Epithelial cell of esophagus (primary cell): ENCODE results near the gene PLPP2.

Experiments used
- DNase-seq: peaks from one replicate; pipeline ENCODE4 v3.0.0; 2010; ENCODE audit warnings: low read depth
- H3K4me3 ChIP-seq: 2 replicates; pipeline ENCODE4 v1.5.1; 2011; ENCODE audit warnings: mild to moderate bottlenecking, low read length, control low read depth
- TF ChIP-seq, protein P1 (sequence below): IDR thresholded peaks from 2 replicates; pipeline ENCODE4 v1.5.1; 2011; ENCODE audit warnings: low read depth, mild to moderate bottlenecking, low read length, control low read depth, inconsistent platforms; ENCODE audit not compliant: insufficient read depth; ENCODE audit errors: missing control alignments

Gene PLPP2

DNA sequence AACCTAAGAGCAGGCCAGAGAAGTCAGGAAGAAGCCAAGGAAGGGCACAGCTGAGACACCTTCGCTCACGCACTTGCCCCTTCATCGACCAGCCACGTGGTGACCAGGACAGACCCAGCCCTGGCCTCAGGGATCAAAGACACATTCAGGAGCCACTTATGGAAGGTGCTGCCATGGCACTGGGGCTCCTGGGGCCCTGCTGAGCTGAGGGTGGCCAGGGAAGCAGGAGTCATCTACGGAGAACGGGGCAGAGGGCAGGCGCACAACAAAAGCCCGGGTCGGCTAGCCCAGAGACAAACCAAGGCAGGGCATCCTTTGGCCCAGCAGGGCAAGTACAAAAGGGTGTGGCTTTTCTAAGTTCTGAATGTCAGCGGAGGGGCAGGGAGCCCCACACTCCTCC is 2.3 kb downstream of the PLPP2 start:
- no peak for DNase-seq
- TF ChIP-seq, protein P1, sequence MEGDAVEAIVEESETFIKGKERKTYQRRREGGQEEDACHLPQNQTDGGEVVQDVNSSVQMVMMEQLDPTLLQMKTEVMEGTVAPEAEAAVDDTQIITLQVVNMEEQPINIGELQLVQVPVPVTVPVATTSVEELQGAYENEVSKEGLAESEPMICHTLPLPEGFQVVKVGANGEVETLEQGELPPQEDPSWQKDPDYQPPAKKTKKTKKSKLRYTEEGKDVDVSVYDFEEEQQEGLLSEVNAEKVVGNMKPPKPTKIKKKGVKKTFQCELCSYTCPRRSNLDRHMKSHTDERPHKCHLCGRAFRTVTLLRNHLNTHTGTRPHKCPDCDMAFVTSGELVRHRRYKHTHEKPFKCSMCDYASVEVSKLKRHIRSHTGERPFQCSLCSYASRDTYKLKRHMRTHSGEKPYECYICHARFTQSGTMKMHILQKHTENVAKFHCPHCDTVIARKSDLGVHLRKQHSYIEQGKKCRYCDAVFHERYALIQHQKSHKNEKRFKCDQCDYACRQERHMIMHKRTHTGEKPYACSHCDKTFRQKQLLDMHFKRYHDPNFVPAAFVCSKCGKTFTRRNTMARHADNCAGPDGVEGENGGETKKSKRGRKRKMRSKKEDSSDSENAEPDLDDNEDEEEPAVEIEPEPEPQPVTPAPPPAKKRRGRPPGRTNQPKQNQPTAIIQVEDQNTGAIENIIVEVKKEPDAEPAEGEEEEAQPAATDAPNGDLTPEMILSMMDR = no peak
- no peak overlapping the region for H3K4me3 ChIP-seq

DNA sequence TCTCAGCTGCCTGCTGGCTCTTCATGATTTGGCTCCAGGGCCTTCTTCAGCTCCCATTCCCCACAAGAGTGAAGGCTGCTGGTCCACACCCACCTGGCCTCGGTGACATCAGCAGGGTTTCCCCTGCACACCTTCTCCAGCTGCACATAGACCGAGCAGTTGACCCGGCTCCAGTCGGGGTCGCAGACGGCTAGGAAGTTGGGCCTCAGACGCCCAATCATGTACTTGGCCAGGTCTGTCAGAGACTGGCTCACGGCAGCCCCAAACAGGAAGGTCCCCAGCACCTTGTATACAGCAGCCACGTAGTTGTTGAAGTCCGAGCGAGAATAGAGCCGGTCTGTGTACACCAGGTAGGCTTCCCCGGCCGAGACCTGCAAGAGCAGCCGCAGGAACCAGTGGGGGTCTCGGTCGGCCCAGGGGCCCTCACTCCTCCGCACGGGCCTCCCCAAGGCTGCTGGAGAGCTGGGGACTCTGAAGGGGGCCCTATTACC is 3.8 kb downstream of the PLPP2 start:
- TF ChIP-seq, protein P1 = no peak

DNA sequence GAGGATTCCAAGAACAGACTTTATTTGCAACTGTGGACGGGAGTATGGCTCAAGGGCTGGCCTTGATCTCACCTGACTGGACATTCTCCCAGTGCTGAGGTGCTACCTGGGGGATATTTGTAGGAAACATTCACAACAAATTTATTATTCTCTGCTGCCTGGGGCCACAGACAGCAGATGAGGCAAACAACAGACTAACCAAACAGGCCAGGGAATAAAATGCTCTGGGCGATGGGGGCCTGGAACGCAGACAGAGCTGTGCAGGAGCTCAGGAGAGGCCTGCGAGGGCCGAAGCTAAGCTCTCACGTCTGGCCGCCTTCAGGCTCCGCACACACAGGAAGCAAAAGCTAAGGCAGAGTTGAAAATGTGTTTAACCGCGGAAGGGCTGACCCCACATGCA is 7.8 kb downstream of the PLPP2 start:
- TF ChIP-seq, protein P1 = no peak
- no peak overlapping the region for H3K4me3 ChIP-seq
- DNase-seq = no peak

More for the DNA sequence above, 3.8 kb downstream of the PLPP2 start:
- H3K4me3 ChIP-seq = no peak overlapping the region
- DNase-seq = no peak

DNA sequence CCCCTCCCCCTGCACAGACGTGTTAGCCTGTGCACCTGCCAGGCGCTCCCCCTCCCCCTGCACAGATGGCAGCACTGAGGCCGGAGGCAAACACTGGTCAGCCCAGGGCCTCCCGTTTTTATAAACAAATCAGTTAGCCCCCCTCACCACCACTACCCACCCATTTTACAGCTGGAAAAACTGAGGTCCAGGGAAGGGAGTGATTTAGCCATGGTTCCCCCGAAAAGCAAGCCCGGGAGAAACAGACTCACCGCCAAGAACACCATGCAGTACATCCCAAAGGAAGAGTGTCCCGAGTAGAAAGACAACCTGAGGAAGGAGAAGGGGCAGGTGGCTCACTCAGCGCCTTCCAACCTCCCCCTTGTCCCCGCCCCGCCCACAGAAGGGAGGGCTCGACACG is 8.7 kb downstream of the PLPP2 start:
- DNase-seq = no peak
- TF ChIP-seq, protein P1 = no peak
- H3K4me3 ChIP-seq = no peak overlapping the region

DNA sequence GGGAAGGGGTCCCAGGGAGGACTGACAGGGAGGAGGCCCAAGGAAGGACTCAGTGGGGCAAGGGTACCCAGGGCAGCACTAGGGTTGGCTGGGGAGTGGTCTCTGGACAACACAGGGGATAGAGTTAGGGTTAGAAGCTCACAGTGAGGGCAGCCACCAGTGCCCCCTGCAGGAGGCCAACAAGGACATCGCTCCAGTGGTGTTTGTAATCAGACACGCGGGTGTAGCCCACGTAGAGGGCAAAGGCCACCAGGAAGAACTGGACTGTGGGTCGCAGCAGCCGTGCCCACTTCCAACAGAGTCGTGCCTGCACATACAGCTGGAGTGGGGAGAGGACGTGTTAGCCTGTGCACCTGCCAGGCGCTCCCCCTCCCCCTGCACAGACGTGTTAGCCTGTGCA is 9.2 kb downstream of the PLPP2 start:
- TF ChIP-seq, protein P1 = no peak
- DNase-seq = no peak
- H3K4me3 ChIP-seq = no peak overlapping the region

DNA sequence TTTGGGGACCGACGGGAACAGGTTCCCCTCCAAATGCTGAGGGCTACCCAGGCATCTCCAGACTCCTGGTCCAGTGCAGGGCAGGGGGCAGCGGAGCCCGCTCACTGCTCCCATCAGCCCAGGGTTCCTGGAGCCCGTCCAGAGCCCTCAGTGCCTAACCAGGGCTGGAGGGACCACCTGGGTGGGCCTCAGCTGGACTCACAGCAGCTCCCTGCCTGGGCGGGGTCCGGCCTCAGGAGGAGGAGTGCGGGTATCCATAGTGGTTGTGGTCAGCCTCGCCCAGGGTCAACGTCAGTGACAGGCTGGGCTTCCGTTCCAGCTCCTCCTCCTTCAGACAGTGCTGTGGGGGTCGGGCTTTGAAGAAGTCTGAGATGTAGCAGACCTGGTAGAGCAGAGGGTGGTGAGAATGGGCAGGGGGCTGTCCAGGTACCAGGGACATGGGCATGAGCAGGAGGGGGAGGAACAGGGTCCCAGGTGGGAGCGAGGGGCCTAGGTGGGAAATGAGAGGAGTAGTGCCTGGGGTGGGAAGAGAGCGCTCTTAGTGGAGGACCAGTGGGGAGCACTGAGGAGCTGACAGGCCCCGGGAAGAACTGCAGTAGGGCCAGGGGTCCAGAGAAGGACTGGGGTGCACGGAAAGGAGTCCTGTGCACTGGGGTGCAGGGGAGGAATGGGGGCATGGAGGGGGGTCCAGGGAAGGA is 9.9 kb downstream of the PLPP2 start:
- no peak for DNase-seq
- TF ChIP-seq, protein P1 = no peak
- no peak overlapping the region for H3K4me3 ChIP-seq

DNA sequence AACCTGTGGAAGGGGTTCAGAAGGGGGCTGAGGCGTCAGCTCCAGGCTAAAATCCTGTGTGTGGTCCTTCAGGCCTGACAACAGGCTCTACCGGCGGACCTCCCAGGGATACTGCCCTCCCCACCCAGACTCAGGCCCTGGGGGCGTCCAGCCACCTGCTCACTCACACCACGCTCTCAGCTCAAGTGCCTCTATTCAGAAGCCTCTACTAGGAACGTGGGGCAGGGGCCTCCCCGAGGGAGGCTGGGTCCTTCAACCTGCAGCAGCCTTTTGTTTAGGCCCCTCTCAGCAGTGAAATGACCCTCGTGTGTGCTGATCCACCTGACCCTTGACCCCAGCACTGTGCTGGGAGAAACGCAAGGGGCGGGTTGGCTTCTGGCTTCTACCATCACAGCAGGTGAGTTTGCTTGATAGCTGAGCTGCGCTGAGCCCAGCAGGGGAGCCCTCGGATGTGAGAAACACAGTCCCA is 10.6 kb downstream of the PLPP2 start:
- TF ChIP-seq, protein P1 = no peak
- no peak overlapping the region for H3K4me3 ChIP-seq
- no peak for DNase-seq
